Measurements from ENCODE around the gene SMIM11.
"Not testable (repeated sequence)": the region's sequence is repeated elsewhere in the genome, so short reads cannot be mapped to it uniquely, and the experiment has no call there.

SMIM11 gene

GRCh38 chr21:34427339-34427738 is 52.0 kb downstream of the SMIM11 start:
- DNase-seq: not testable (repeated sequence)

DNA sequence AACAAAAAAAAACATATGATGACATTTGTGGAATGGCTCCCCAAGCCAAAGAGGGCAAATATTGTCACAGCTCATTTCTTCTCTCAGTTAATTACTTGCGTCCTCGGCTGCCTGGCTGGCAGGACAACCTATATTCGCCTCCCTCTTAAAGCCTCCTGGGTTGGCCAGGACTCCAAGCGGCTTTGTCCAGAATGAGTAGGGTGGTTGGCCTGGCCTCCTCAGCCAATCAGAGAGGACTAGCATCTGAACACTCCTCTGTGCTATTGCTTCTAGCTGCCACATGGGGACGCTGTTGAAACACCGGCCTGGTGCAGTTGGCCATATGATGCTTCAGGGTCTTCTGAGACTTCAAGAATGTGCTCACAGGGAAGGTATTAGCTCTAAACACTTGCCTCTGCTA is 53.1 kb downstream of the SMIM11 start:
- DNase-seq: not testable (repeated sequence)

DNA sequence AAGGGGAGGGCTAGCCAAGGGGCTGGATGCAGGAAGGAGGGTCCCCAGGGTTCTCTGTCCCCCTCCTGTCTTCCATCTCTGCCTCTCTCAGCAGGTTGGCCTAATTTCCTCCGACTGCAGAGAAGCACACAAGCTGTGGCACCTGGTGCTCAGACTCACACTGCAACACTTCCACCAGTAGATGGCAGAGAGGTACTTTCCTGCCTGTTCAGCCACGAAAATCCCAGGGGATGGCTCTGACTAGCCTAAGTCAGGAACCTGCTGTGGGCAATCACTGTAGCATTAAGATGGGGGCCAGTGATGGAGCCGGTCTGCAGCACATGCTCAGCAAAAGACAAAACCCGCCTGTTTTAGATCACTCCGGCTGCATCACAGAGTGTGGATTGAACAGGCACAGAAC is 54.4 kb downstream of the SMIM11 start:
- not testable (repeated sequence) for DNase-seq
